Muscle layer of colon (tissue), 2 donors: ENCODE measurements around the gene RPS6KA2.

Source experiments
- H3K27ac ChIP-seq: one replicate; pipeline ENCODE4 v1.7.0; 2013; ENCODE audit warnings: low read depth, mild to moderate bottlenecking, low read length, moderate library complexity
- H3K27me3 ChIP-seq, 2 donors: one replicate each; pipeline ENCODE4 v1.7.0; 2013; ENCODE audit warnings: low read length in 2 of 2, mild to moderate bottlenecking in 2 of 2; ENCODE audit not compliant: insufficient read depth in 2 of 2, control insufficient read depth in 1 of 2
- H3K36me3 ChIP-seq: one replicate; pipeline ENCODE4 v1.7.0; 2013; ENCODE audit warnings: mild to moderate bottlenecking, low read length; ENCODE audit not compliant: insufficient read depth
- H3K4me1 ChIP-seq: one replicate; pipeline ENCODE4 v1.7.0; 2013; ENCODE audit warnings: mild to moderate bottlenecking, low read length; ENCODE audit not compliant: insufficient read depth
- H3K4me3 ChIP-seq, 2 donors: one replicate each; pipeline ENCODE4 v1.7.0; 2013; ENCODE audit warnings: low read length in 2 of 2, low read depth in 1 of 2, mild to moderate bottlenecking in 1 of 2, moderate library complexity in 1 of 2
- H3K9ac ChIP-seq: one replicate; pipeline ENCODE4 v1.7.0; 2013; ENCODE audit warnings: low read length
- H3K9me3 ChIP-seq: one replicate; pipeline ENCODE4 v1.7.0; 2013; ENCODE audit warnings: mild to moderate bottlenecking, low read length
- donor health status: abdominal sarcoma.
- donor health status: Adenocarcinoma of cecum.

RPS6KA2 gene

DNA sequence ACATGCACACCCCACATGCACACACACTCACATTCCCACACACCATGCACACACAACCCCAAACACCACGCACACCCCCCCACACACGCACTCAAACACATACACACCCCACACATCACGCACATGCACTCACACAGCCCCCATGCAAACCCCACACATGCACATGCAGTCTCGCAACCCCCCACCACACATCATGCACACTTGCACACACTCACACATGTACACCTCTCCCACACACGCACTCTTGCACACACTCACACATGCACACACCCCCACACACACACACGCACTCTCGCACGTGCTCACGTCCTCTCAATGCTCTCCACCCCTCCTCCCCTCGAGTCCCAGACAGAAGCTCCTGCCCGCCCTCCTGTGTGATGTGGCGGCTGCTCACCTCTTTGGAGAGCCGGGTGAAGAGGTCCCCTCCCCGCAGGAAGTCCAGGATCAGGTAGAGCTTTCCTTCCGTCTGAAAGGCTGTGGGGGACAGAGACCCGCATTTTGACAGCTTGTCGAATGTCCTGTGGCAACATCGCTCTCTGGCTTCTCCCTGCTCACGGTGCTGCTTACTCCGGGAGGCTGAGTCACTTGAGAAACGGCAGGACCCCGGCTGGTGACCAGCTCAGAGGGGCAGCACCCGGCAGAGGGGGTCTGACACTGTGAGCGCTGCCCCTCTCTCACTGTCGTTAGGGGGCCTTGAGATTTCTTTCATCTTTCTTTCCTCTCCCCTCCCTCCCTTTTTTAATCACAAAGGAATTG, 119.1 kb downstream of the RPS6KA2 start:
- Histone ChIP-seq H3K27me3 (no peaks in the 10 kb centered on the region), H3K4me1 (no peaks in the 10 kb centered on the region), H3K4me3 (no peak overlapping the region), H3K9ac (no peak overlapping the region), H3K9me3 (no peaks in the 10 kb centered on the region), H3K27ac (no peak overlapping the region), H3K36me3 (peaks cover 6% of the 10 kb centered on the region)

DNA sequence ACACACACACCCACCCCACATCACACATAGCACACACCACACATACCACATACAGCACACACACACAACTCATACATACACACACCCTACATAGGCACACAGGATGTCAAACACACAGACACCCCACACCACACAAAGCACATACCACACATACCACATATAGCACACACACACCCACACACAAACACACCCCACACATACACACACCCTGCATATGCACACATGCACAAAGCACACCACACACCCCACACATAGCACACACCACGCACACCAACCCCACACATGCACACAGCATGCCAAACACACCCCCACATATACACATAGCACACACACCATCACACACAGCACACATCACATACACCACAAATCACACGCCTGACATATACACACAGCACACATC, 119.7 kb downstream of the RPS6KA2 start:
- no peaks in the 10 kb centered on the region for H3K9me3 ChIP-seq
- no peaks in the 10 kb centered on the region for H3K27me3 ChIP-seq
- H3K36me3 ChIP-seq, result peaks cover 6% of the 10 kb centered on the region
- no peak overlapping the region for H3K27ac ChIP-seq
- no peaks in the 10 kb centered on the region for H3K4me1 ChIP-seq
- no peak overlapping the region for H3K4me3 ChIP-seq
- no peak overlapping the region for H3K9ac ChIP-seq

DNA sequence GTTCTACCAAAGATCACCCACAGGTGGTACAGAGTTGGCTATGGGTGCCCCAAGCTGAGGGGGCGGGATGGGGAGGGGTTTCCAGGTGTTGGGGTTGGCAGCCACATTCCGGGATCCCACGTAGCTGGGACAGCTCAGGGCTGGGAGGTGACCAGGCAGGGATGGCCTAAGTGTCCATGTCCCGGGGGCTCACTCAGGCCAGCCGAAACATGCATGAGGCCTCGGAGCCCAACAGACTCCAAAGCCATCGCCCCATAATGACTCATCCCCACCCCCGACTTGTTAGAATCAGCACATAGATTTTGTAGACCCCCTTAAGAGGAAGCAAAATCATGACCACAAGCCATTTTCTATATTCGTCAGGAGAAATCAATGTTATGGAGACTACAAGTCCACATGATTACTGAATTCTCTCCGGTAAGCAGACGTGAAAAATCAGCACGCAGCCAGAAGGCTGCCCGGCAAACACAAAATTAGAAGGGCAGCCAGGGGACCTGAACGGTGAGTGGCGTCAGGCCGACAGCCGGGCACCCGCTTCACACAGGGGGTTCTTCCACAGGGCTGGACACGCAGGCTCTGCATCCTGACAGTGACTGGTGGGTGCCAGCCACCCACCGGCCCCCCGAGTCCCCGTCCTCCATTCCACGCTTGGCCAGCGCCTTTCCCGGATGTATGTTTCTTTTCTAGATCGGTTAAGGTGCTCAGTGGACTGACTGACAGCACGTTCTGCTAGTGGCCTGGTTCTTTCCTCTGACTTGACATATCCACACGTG, 121.7 kb downstream of the RPS6KA2 start:
- no peaks in the 10 kb centered on the region for H3K27me3 ChIP-seq
- H3K4me3 ChIP-seq, result no peak overlapping the region
- peaks cover 6% of the 10 kb centered on the region for H3K36me3 ChIP-seq
- no peak overlapping the region for H3K9ac ChIP-seq
- H3K27ac ChIP-seq, result no peak overlapping the region
- H3K4me1 ChIP-seq, result no peaks in the 10 kb centered on the region
- H3K9me3 ChIP-seq, result no peaks in the 10 kb centered on the region

DNA sequence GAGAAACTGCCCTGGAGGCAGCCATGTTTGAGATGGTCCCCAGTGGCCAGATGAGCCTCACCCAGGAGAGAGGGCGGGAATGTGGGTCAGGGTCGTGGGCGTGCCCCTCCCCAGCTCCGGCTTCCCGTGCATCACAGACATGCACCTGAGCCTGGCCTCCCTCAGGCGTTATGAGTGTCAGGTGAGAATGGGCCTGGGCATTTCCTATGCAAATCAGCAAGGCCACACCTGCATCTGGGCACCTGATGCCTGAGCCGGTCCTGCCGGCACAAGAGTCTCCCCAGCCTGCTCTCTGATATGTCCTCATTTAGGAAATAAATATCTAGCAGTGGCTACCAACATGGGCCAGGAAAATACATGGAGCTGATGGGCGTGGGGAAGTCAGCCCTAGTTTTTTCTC, 123.0 kb downstream of the RPS6KA2 start:
- Histone ChIP-seq H3K4me1 (no peaks in the 10 kb centered on the region), H3K27me3 (no peaks in the 10 kb centered on the region), H3K9me3 (no peaks in the 10 kb centered on the region), H3K27ac (no peak overlapping the region), H3K36me3 (peaks cover 3% of the 10 kb centered on the region), H3K9ac (no peak overlapping the region), H3K4me3 (no peak overlapping the region)

DNA sequence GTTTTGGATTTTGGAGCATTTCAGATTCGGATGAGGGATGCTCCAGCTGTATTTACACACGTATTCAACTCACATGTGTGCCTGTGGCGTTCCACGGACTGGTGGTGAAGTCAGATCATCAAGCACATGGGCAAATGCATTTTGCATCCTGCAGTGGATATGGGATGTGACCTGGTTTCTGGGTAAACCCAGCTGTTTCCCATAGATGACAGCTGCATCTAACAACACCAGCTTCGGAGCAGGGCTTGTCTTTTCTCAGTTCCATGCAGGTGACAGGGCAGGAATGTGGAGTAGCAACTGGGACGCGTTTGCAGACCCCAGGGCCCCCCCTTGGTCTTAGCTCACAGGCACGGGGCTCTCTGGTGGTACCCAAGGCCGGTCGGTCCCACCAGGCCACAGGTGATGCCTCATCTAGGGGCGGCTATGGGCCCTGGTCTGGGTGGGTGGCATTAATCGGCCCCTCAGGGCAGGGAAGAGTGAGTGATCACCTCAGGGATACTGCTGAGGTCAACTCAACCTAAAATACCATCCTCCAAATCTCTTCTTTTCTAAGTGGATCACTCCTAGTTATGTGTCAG, 123.8 kb downstream of the RPS6KA2 start:
- no peaks in the 10 kb centered on the region for H3K36me3 ChIP-seq
- H3K4me1 ChIP-seq, result no peaks in the 10 kb centered on the region
- H3K9me3 ChIP-seq, result no peaks in the 10 kb centered on the region
- no peak overlapping the region for H3K27ac ChIP-seq
- no peak overlapping the region for H3K4me3 ChIP-seq
- H3K9ac ChIP-seq, result no peak overlapping the region
- no peaks in the 10 kb centered on the region for H3K27me3 ChIP-seq

DNA sequence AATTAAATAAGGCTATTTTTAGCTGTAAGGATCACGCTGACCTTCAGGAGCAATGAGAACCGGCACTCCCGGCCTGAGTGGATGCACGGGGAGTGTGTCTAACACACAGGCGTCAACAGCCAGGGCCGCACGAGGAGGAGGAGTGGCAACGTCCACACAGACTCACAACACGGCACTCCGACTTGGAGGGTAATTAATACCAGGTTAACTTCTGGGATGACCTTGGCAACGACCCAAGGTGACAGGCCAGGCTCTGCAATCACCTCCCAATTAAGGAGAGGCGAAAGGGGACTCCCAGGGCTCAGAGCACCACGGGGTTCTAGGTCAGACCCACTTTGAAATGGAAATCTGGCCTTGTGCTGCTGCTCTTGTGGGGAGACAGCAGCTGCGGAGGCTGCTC, 124.6 kb downstream of the RPS6KA2 start:
- Histone ChIP-seq H3K9ac (no peak overlapping the region), H3K4me3 (no peak overlapping the region), H3K27me3 (no peaks in the 10 kb centered on the region), H3K36me3 (no peaks in the 10 kb centered on the region), H3K4me1 (no peaks in the 10 kb centered on the region), H3K27ac (no peak overlapping the region), H3K9me3 (no peaks in the 10 kb centered on the region)

DNA sequence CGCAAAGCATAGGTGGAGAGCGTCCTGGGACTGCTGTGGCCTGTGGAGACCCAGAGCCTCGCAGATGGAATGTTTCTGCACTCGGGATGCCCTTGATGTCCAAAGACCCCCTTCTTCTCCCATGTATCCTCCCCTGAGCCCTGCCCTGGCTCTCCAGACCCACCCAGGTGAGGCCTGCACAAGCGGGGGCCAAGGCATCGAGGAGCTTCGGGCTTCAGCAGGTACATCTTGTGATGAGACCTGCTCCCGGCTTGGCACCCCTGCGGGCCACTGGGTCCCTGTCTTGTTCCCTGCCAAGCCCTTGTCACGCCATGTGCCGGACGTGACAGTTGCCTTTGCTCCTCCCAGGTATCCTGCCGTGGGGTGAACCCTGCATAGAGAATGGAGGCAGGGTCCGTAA, 125.8 kb downstream of the RPS6KA2 start:
- peaks cover 3% of the 10 kb centered on the region for H3K36me3 ChIP-seq
- no peak overlapping the region for H3K4me3 ChIP-seq
- H3K27me3 ChIP-seq, result no peaks in the 10 kb centered on the region
- H3K9ac ChIP-seq, result no peak overlapping the region
- H3K4me1 ChIP-seq, result no peaks in the 10 kb centered on the region
- no peak overlapping the region for H3K27ac ChIP-seq
- H3K9me3 ChIP-seq, result no peaks in the 10 kb centered on the region

DNA sequence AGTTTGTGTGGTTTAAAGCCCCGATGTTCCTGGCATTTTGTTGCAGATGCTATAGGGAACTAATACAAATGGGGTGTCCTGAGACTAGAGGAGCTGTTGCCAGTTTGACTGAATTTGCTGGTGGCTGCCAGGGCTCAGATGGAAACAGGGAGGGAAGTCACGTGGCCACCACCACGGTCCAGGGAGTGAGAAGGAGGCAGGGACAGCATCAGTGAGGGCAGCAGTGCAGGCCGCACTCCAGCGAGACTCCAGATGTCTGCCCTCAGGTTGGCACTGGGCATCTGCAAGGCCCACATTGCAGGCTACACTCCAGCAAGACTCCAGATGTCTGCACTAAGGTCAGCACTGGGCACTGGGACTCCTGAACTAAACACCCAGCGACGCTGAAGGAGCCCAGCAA, 126.8 kb downstream of the RPS6KA2 start:
- Histone ChIP-seq H3K9me3 (no peaks in the 10 kb centered on the region), H3K4me3 (no peak overlapping the region), H3K36me3 (peaks cover 3% of the 10 kb centered on the region), H3K4me1 (no peaks in the 10 kb centered on the region), H3K27me3 (no peaks in the 10 kb centered on the region), H3K9ac (no peak overlapping the region), H3K27ac (no peak overlapping the region)

DNA sequence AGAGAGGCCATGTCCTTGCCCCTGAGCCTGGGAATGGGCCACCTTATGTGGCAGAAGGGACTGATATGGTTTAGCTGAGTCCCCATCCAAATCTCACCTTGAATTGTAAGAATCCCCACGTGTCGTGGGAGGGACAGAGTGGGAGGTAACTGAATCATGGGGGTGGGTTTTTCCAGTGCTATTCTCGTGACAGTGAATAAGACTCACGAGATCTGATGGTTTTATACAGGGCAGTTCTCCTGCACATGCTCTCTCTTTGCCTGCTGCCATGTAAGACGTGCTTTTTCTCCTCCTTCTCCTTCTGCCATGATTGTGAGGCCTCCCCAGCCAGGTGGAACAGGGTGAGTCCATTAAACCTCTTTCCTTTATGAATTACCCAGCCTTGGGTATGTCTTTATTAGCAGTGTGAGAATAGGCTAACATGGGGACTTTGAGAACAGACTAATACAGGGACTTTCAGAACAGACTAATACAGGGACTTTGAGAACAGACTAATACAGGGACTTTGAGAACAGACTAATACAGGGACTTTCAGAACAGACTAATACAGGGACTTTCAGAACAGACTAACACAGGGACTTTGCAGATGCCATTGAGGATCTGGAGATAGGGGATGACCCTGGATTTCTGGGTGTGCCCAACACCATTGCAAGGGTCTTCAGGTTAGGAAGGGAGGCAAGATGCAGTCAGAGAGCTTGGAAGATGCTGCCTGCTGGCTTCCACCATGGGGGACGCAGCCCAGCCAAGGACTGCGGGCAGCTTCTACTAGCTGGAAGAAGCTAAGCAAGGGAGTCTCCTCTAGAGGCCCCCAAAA, 127.5 kb downstream of the RPS6KA2 start:
- Histone ChIP-seq H3K27me3 (no peaks in the 10 kb centered on the region), H3K4me3 (no peak overlapping the region), H3K36me3 (peaks cover 3% of the 10 kb centered on the region), H3K9me3 (no peaks in the 10 kb centered on the region), H3K4me1 (no peaks in the 10 kb centered on the region), H3K27ac (no peak overlapping the region), H3K9ac (no peak overlapping the region)

DNA sequence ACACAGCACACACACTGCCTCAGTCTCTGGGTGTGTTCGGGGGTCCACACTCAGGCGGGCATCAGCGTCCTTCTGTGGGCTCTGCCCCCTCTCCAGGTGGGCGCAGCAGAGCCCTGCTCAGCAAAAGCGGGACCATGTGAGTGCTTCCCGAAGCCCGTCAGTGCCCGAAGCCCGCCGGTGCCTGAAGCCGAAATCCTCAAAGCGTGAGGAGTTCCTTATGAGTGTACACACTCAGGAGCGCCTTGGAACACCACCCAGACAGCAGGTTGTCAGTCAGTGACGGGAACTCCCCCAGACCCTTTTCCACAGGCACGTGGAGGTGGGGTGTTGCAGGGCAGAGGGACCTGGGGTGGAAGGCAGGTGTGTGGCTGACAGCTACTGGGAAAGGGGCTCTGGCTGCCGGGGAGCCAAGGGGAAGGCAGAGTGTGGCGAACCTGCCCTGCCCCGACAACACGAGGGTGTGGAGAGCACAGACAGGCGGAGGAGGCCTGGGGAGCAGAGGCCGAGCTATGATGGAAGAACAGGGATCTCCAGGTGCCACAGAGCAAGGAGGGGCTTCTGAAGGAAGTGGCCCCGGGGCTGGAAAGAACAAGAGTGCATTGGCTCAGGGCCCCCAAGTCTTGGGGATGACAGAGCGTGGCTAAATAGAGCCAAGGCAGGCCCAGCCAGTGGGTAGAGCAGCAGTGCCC, 128.2 kb downstream of the RPS6KA2 start:
- peaks cover 3% of the 10 kb centered on the region for H3K36me3 ChIP-seq
- no peak overlapping the region for H3K9ac ChIP-seq
- no peaks in the 10 kb centered on the region for H3K27me3 ChIP-seq

DNA sequence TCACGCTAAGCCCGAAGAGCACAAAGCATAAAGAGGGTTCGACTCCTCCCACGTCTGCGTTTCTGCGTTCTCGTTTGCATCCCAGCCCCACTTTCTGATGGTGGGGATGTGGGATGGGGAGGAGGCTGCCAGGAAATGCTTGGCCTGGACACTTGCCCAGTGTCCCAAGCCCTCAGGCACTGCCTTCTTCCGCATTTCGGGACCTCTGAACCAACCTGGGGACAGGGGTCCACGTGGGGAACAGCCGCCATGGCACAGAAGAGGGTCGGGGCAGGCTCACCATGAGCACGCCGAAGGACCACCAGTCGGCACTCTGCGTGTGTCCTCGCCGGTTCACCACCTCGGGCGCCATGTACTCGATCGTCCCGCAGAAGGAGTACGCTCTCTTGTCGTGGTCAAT, 128.8 kb downstream of the RPS6KA2 start:
- H3K27ac ChIP-seq, result no peak overlapping the region
- no peaks in the 10 kb centered on the region for H3K4me1 ChIP-seq
- no peak overlapping the region for H3K9ac ChIP-seq
- H3K4me3 ChIP-seq, result no peak overlapping the region
- peaks cover 3% of the 10 kb centered on the region for H3K36me3 ChIP-seq
- H3K9me3 ChIP-seq, result no peaks in the 10 kb centered on the region
- no peaks in the 10 kb centered on the region for H3K27me3 ChIP-seq

More for the DNA sequence above, 128.2 kb downstream of the RPS6KA2 start:
- no peaks in the 10 kb centered on the region for H3K4me1 ChIP-seq
- H3K4me3 ChIP-seq, result no peak overlapping the region
- H3K27ac ChIP-seq, result no peak overlapping the region
- no peaks in the 10 kb centered on the region for H3K9me3 ChIP-seq
